Measurements from ENCODE around the gene NECAB2.

DNA sequence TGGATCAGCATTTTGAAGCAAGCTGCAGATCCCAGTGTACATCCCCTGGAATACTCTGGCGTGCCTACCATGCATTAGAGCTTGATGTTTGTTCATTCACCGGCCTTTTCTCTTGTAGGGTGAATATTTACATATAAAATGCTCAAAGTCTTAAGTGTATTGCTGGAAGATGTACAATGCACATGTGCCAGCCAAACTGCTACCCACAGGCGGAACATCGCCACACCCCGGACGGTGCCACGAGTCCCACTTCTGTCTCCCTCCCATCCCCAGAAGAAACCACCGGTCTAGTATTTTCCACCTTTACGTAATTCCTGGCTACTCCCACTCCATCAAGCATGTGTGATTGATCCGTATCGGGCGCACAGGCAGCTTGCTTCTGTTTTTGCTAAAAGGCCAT is 70.4 kb downstream of the NECAB2 start:
- TF ChIP-seq EZH2 (IDR thresholded peaks at IDR 0.05; ENCODE audit: insufficient read depth, poor library complexity, severe bottlenecking), result no peak
- no peak for TF ChIP-seq EZH2phosphoT487 (IDR thresholded peaks at IDR 0.05; ENCODE audit: insufficient read depth, low read depth)

Data from GM23248 (cell line).